GM23248 (cell line): ENCODE results near the gene MYCBP2. TPM values are rescaled to one million over a fixed set of nuclear protein-coding genes. Genes with fewer than 3 reads are reported as not detected.
A peak's percentile ranks its signal among the peaks of the same experiment; 100 is the strongest.

Experiments
- DNase-seq: peaks from one replicate; pipeline ENCODE4 v3.0.0-alpha.2; 2015
- H2AFZ ChIP-seq: fragments of 200-600 bp; sonication (generic); 2 replicates; pipeline ENCODE4 v1.6.1; 2016; ENCODE audit warnings: antibody characterized with exemption
- H3F3A ChIP-seq: fragments of 200-600 bp; sonication (generic); 2 replicates; pipeline ENCODE4 v1.6.1; 2016; ENCODE audit warnings: mild to moderate bottlenecking, antibody characterized with exemption, mixed run types; ENCODE audit not compliant: insufficient read depth
- H3K27ac ChIP-seq: fragments of 200-600 bp; sonication (generic); 2 replicates; pipeline ENCODE4 v1.5.1; 2016; ENCODE audit warnings: mild to moderate bottlenecking
- H3K27me3 ChIP-seq: fragments of 200-600 bp; sonication (generic); replicated peaks from 2 replicates; pipeline ENCODE4 v1.6.1; 2016; ENCODE audit warnings: mild to moderate bottlenecking; ENCODE audit not compliant: insufficient read depth
- H3K36me3 ChIP-seq: fragments of 200-600 bp; sonication (generic); 2 replicates; pipeline ENCODE4 v1.6.1; 2016; ENCODE audit warnings: low read depth, mild to moderate bottlenecking
- H3K4me1 ChIP-seq: fragments of 200-600 bp; sonication (generic); 2 replicates; pipeline ENCODE4 v1.6.1; 2016; ENCODE audit warnings: mild to moderate bottlenecking; ENCODE audit not compliant: insufficient read depth
- H3K4me2 ChIP-seq: fragments of 200-600 bp; sonication (generic); one replicate; pipeline ENCODE4 v1.6.1; 2016; ENCODE audit warnings: mild to moderate bottlenecking; ENCODE audit not compliant: unreplicated experiment
- H3K4me3 ChIP-seq: fragments of 200-600 bp; sonication (generic); 2 replicates; pipeline ENCODE4 v1.5.1; 2016; ENCODE audit warnings: mild to moderate bottlenecking
- H3K79me2 ChIP-seq: fragments of 200-600 bp; sonication (generic); 2 replicates; pipeline ENCODE4 v1.6.1; 2016; ENCODE audit warnings: mild to moderate bottlenecking; ENCODE audit not compliant: insufficient read depth
- H3K9ac ChIP-seq: fragments of 200-600 bp; sonication (generic); 2 replicates; pipeline ENCODE4 v1.6.1; 2016; ENCODE audit warnings: mild to moderate bottlenecking
- H3K9me2 ChIP-seq: fragments of 200-600 bp; sonication (generic); 2 replicates; pipeline ENCODE4 v1.6.1; 2016; ENCODE audit warnings: mixed run types, mild to moderate bottlenecking, moderate library complexity; ENCODE audit not compliant: insufficient read depth
- H3K9me3 ChIP-seq: fragments of 200-600 bp; sonication (generic); one replicate; pipeline ENCODE4 v1.6.1; 2017; ENCODE audit warnings: low read depth
- H4K20me1 ChIP-seq: fragments of 200-600 bp; sonication (generic); 2 replicates; pipeline ENCODE4 v1.6.0; 2016; ENCODE audit not compliant: insufficient read depth
- EZH2 ChIP-seq: fragments of 200-600 bp; sonication (generic); IDR thresholded peaks from 2 replicates; pipeline ENCODE4 v1.6.1; 2018; ENCODE audit warnings: antibody characterized with exemption, mild to moderate bottlenecking; ENCODE audit not compliant: insufficient read depth, poor library complexity, severe bottlenecking
- EZH2phosphoT487 ChIP-seq: fragments of 200-600 bp; sonication (generic); IDR thresholded peaks from 2 replicates; pipeline ENCODE4 v1.6.1; 2018; ENCODE audit warnings: antibody characterized with exemption, moderate library complexity, mild to moderate bottlenecking, low read depth; ENCODE audit not compliant: insufficient read depth
- WGBS, 2 experiments: methylation state at CpG; one replicate each; pipeline ENCODE4 v1.1.6; 2015 to 2017; ENCODE audit warnings: low lambda C conversion rate in 2 of 2, low coverage in 1 of 2; ENCODE audit errors: missing lambda C conversion rate in 2 of 2; 5-methylcytosine and 5-hydroxymethylcytosine counted together
- in situ Hi-C: fragments of 300-500 bp; cut with MboI; formaldehyde crosslinking; loops from 2 replicates; pipeline ENCODE4 v1.15.0; 2020
- polyA plus RNA-seq: library from polyadenylated mRNA; unstranded; fragments of >200 nt; fragmentation: Nextera tagmentation; extraction: Ambion mirVana; gene quantifications from 2 replicates; pipeline ENCODE4 v1.2.1, GENCODE V29; 2016
- total RNA-seq: library from RNA; depleted of rRNA; stranded (reverse); fragments of >200 nt; shearing (Covaris generic); gene quantifications from 2 replicates; pipeline ENCODE4 v1.2.3, GENCODE V29; 2014; rRNA removed

Gene MYCBP2
- total RNA-seq = 61.8 and 63.0 TPM in 2 replicates
- polyA plus RNA-seq = 27.4 and 28.9 TPM in 2 replicates

DNA sequence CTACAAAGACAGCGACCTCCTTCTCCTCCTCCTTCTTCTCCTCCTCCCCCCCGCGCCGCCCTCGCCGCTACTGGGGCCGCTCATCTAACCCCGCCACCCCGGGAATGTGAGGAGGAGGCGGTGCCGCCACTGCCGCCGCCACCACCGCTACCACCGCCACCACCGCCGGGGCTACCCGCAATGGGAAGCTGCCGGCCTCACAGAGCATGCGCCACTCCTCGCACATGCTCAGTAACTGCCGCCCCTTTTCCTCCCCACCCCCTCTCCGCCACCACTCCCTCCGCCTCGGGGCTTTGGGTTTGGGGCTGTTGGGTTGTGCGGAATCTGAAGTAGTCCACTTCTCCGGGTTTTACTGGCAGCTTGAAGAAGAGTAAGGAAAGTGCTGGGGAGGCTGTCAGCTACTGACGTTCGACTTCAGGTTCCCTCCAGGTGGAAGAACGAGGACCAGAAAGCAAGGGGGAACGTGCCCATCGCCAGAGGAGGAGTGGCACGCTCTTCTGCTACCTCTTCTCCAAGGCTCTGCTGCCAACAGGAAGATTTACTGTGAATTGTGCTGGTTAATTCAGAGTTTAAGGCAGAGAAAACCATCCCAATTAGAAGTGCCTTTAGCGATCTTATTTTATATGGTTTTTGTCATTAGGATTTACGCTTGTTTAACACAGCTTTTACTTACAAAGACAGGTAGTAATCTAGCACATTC is at the start of gene MYCBP2:
TSS of gene MYCBP2 (minus strand) at position 190 of the 700 bp plus-strand sequence. CDS start 319 bp downstream, outside the sequence.
- peak within 1 kb of the TSS; percentile 88 for H3K9ac ChIP-seq
- H3K4me3 ChIP-seq = peak within 1 kb of the TSS; percentile 96
- H3K4me1 ChIP-seq = peaks cover 27% of the 10 kb centered on the region
- no peaks in the 10 kb centered on the region for H3K27me3 ChIP-seq
- H3K9me2 ChIP-seq = no peaks in the 10 kb centered on the region
- TF ChIP-seq EZH2 = no peak
- TF ChIP-seq EZH2phosphoT487 = no peak
- peak; percentile 98 for DNase-seq
- in situ Hi-C loops = no loop called here
- H3K4me2 ChIP-seq = peak within 1 kb of the TSS; percentile 82
- peaks cover 48% of the 10 kb centered on the region for H3K79me2 ChIP-seq
- H4K20me1 ChIP-seq = no peaks in the 10 kb centered on the region
- peak within 1 kb of the TSS; percentile 97 for H2AFZ ChIP-seq
- no peaks in the 10 kb centered on the region for H3K36me3 ChIP-seq
- peak within 1 kb of the TSS; percentile 74 for H3K27ac ChIP-seq
- H3F3A ChIP-seq = peaks cover 37% of the 10 kb centered on the region
- WGBS, 2 experiments = 0 to 1% methylated on average over 14 to 35 of the region's 35 CpGs
- H3K9me3 ChIP-seq = no peaks in the 10 kb centered on the region

GRCh38 chr13:77375560-77376108 is 48.7 kb upstream of the MYCBP2 start:
- no peaks in the 10 kb centered on the region for H3F3A ChIP-seq
- H3K36me3 ChIP-seq = no peaks in the 10 kb centered on the region
- no peak overlapping the region for H2AFZ ChIP-seq
- no peaks in the 10 kb centered on the region for H3K27me3 ChIP-seq
- WGBS, 2 experiments = 91 to 95% methylated on average over 1 of the region's 1 CpG
- no peak overlapping the region for H3K9ac ChIP-seq
- DNase-seq = peak; percentile 49
- no peaks in the 10 kb centered on the region for H4K20me1 ChIP-seq
- H3K27ac ChIP-seq = no peak overlapping the region
- no peaks in the 10 kb centered on the region for H3K9me3 ChIP-seq
- no peaks in the 10 kb centered on the region for H3K9me2 ChIP-seq
- in situ Hi-C loops = no loop called here
- H3K4me2 ChIP-seq = no peak overlapping the region
- H3K4me1 ChIP-seq = peaks cover 3% of the 10 kb centered on the region; the same call in 1 of the 2 replicates
- TF ChIP-seq EZH2 (no peak), EZH2phosphoT487 (no peak)
- H3K79me2 ChIP-seq = no peaks in the 10 kb centered on the region
- H3K4me3 ChIP-seq = no peak overlapping the region

DNA sequence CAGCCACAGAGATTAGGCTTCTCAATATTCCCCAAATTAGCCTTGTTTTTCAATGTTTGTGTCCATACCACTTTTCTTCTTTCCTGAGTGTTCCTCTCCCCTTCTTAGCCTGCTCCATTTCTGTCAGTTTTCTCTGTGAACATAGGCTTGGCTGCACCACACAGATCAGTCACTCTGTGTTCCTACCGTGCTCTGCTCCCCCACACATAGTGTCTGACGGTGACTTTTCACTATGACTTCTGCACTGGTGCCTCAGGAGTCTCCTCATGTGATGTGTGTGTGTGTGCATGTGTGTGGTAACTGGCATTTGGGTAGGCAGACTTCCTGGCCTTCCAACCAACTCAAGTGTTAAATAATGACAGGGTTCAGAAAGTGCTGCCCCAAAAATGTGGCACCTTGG is 47.9 kb upstream of the MYCBP2 start:
- Histone ChIP-seq H2AFZ (no peak overlapping the region), H3K27me3 (no peaks in the 10 kb centered on the region), H3K9ac (no peak overlapping the region), H3K4me1 (peaks cover 3% of the 10 kb centered on the region; the same call in 1 of the 2 replicates), H3K36me3 (no peaks in the 10 kb centered on the region), H3K27ac (no peak overlapping the region), H3K4me2 (no peak overlapping the region), H3K9me2 (no peaks in the 10 kb centered on the region), H3K4me3 (no peak overlapping the region), H3K79me2 (no peaks in the 10 kb centered on the region), H3F3A (no peaks in the 10 kb centered on the region), H3K9me3 (no peaks in the 10 kb centered on the region), H4K20me1 (no peaks in the 10 kb centered on the region)
- no peak for DNase-seq
- TF ChIP-seq EZH2phosphoT487 (no peak), EZH2 (no peak)
- WGBS, 2 experiments = 54 to 63% methylated on average over 2 of the region's 2 CpGs
- in situ Hi-C loops = no loop called here

- H3K9me3 ChIP-seq = no peaks in the 10 kb centered on the region
- no peaks in the 10 kb centered on the region for H3K27me3 ChIP-seq
- H2AFZ ChIP-seq = no peak overlapping the region
- no peak overlapping the region for H3K27ac ChIP-seq
- H3K9me2 ChIP-seq = no peaks in the 10 kb centered on the region
- WGBS, 2 experiments = 59 to 60% methylated on average over 1 of the region's 1 CpG
- no peaks in the 10 kb centered on the region for H3K79me2 ChIP-seq
- H3K4me2 ChIP-seq = no peak overlapping the region
- no peaks in the 10 kb centered on the region for H3K36me3 ChIP-seq
- in situ Hi-C loops = no loop called here
- H3F3A ChIP-seq = no peaks in the 10 kb centered on the region
- TF ChIP-seq EZH2phosphoT487 (no peak), EZH2 (no peak)
- H3K9ac ChIP-seq = no peak overlapping the region
- H4K20me1 ChIP-seq = no peaks in the 10 kb centered on the region
- DNase-seq = no peak
- H3K4me3 ChIP-seq = no peak overlapping the region
- H3K4me1 ChIP-seq = peaks cover 3% of the 10 kb centered on the region; the same call in 1 of the 2 replicates
Observed at GRCh38 chr13:77374339-77374738, 47.4 kb upstream of the MYCBP2 start.
